Stimulated activated CD8-positive, alpha-beta memory T cell treated with anti-CD3 and anti-CD28 coated beads, Interleukin-7, amount 100 ng/mL, for 1 hour (primary cell): ENCODE data around the gene GRAMD2B.
A peak's percentile ranks its signal among the peaks of the same experiment; 100 is the strongest.
"Not testable (repeated sequence)": the region's sequence is repeated elsewhere in the genome, so short reads cannot be mapped to it uniquely, and the experiment has no call there.

ENCODE experiments used
- DNase-seq, 2 donors: peaks; one replicate each; pipeline ENCODE4 v3.0.0-alpha.2; 2020; ENCODE audit warnings: low read depth in 2 of 2

GRAMD2B gene

GRCh38 chr5:126422994-126423788 is at the start of gene GRAMD2B:
Gene GRAMD2B (plus strand): TSS chr5:126423409. CDS start chr5:126423607, 198 bp downstream.
- peak; percentile 21 to 38 for DNase-seq

GRCh38 chr5:126374109-126374416 is 49.1 kb upstream of the GRAMD2B start:
- no peak for DNase-seq

GRCh38 chr5:126376443-126376842 is 46.8 kb upstream of the GRAMD2B start:
- DNase-seq = no peak

GRCh38 chr5:126377424-126377823 is 45.8 kb upstream of the GRAMD2B start:
- no peak for DNase-seq

GRCh38 chr5:126380316-126380715 is 42.9 kb upstream of the GRAMD2B start:
- not testable (repeated sequence) for DNase-seq

GRCh38 chr5:126383246-126383645 is 40.0 kb upstream of the GRAMD2B start:
- no peak for DNase-seq

- DNase-seq = no peak
Observed at GRCh38 chr5:126383776-126384175, 39.4 kb upstream of the GRAMD2B start.

- DNase-seq = no peak
Observed at GRCh38 chr5:126384985-126385384, 38.2 kb upstream of the GRAMD2B start.

GRCh38 chr5:126385524-126386502 is 37.4 kb upstream of the GRAMD2B start:
- DNase-seq = no peak

GRCh38 chr5:126389179-126389578 is 34.0 kb upstream of the GRAMD2B start:
- DNase-seq = no peak

GRCh38 chr5:126390051-126390450 is 33.2 kb upstream of the GRAMD2B start:
- DNase-seq = no peak

GRCh38 chr5:126391386-126391785 is 31.8 kb upstream of the GRAMD2B start:
- DNase-seq = no peak

- DNase-seq = no peak
Observed at GRCh38 chr5:126394211-126394788, 28.9 kb upstream of the GRAMD2B start.

- no peak for DNase-seq
Observed at GRCh38 chr5:126395198-126395597, 28.0 kb upstream of the GRAMD2B start.

GRCh38 chr5:126395605-126396004 is 27.6 kb upstream of the GRAMD2B start:
- no peak for DNase-seq

- not testable (repeated sequence) for DNase-seq
Observed at GRCh38 chr5:126396721-126397120, 26.5 kb upstream of the GRAMD2B start.

GRCh38 chr5:126398791-126399190 is 24.4 kb upstream of the GRAMD2B start:
- DNase-seq = no peak

GRCh38 chr5:126400621-126401251 is 22.5 kb upstream of the GRAMD2B start:
- DNase-seq = no peak

- DNase-seq = no peak
Observed at GRCh38 chr5:126402621-126403555, 20.3 kb upstream of the GRAMD2B start.

GRCh38 chr5:126403876-126404275 is 19.3 kb upstream of the GRAMD2B start:
- no peak for DNase-seq

- DNase-seq = no peak
Observed at GRCh38 chr5:126410623-126411022, 12.6 kb upstream of the GRAMD2B start.
